Upper lobe of right lung (tissue), 1 donor: Measurements from ENCODE around the gene GRIK3. TPM values are rescaled to one million over a fixed set of nuclear protein-coding genes. Genes with fewer than 3 reads are reported as not detected.

ENCODE experiments used
- ATAC-seq: fragments of 200-7000 bp; cut with Tn5 transposase; one replicate; pipeline ENCODE4 v1.9.1; 2020; ENCODE audit warnings: mild to moderate bottlenecking, moderate library complexity
- DNase-seq: peaks from one replicate; pipeline ENCODE4 v3.0.0-alpha.2; 2020
- H3K27ac ChIP-seq: fragments of 200-600 bp; one replicate; pipeline ENCODE4 v1.8.0; 2022
- H3K27me3 ChIP-seq: fragments of 200-600 bp; one replicate; pipeline ENCODE4 v1.8.0; 2022; ENCODE audit warnings: mild to moderate bottlenecking
- H3K36me3 ChIP-seq: fragments of 200-600 bp; one replicate; pipeline ENCODE4 v1.8.0; 2022
- H3K4me1 ChIP-seq: fragments of 200-600 bp; one replicate; pipeline ENCODE4 v1.8.0; 2022
- H3K4me3 ChIP-seq: fragments of 200-600 bp; one replicate; pipeline ENCODE4 v1.8.0; 2022; ENCODE audit warnings: mild to moderate bottlenecking
- H3K9me3 ChIP-seq: fragments of 200-600 bp; one replicate; pipeline ENCODE4 v1.8.0; 2022
- CTCF ChIP-seq: fragments of 200-600 bp; IDR thresholded peaks from one replicate; pipeline ENCODE4 v1.8.0; 2022; ENCODE audit warnings: antibody characterized with exemption
- intact Hi-C: fragments of 100-400 bp; cut with DNase I; formaldehyde crosslinking; loops from one replicate; pipeline ENCODE4 v1.11.0; 2022
- total RNA-seq: library from RNA; stranded (reverse); fragmentation: NEBNext Ultra II Directional; extraction: Animal tissue kit (Norgen Biotek cat#: 25700); gene quantifications from one replicate; pipeline ENCODE4 v1.2.1, GENCODE V29; 2021
- donor health status: DM: no; HTN: yes; CAD: no; lungs with severe emphysema.

The GRIK3 gene
- total RNA-seq, 1 donor from 2014 or later: not detected

GRCh38 chr1:36981126-36981525 lies 53.2 kb downstream of the GRIK3 start:
- Histone ChIP-seq H3K4me1 (no peaks in the 10 kb centered on the region), H3K4me3 (no peak overlapping the region), H3K27ac (no peak overlapping the region), H3K27me3 (no peaks in the 10 kb centered on the region), H3K9me3 (no peaks in the 10 kb centered on the region), H3K36me3 (no peaks in the 10 kb centered on the region)
- DNase-seq (no peak), ATAC-seq (no peak)
- no peak for TF ChIP-seq CTCF
- intact Hi-C loops: no loop called here

- no peak for TF ChIP-seq CTCF
These were observed 56.4 kb downstream of the GRIK3 start for GRCh38 chr1:36977731-36978406.

GRCh38 chr1:36975642-36976041 lies 58.7 kb downstream of the GRIK3 start:
- Histone ChIP-seq H3K4me3 (no peak overlapping the region), H3K36me3 (no peaks in the 10 kb centered on the region), H3K9me3 (no peaks in the 10 kb centered on the region), H3K4me1 (no peaks in the 10 kb centered on the region), H3K27ac (no peak overlapping the region), H3K27me3 (no peaks in the 10 kb centered on the region)
- ATAC-seq (no peak), DNase-seq (no peak)
- TF ChIP-seq CTCF: no peak
- intact Hi-C loops: no loop called here

More at GRCh38 chr1:36977731-36978406, 56.4 kb downstream of the GRIK3 start:
- Histone ChIP-seq H3K36me3 (no peaks in the 10 kb centered on the region), H3K9me3 (no peaks in the 10 kb centered on the region), H3K4me1 (no peaks in the 10 kb centered on the region), H3K27me3 (no peaks in the 10 kb centered on the region), H3K27ac (no peak overlapping the region), H3K4me3 (no peak overlapping the region)
- DNase-seq (no peak), ATAC-seq (no peak)
- intact Hi-C loops: no loop called here

GRCh38 chr1:36973056-36973455 lies 61.3 kb downstream of the GRIK3 start:
- Histone ChIP-seq H3K4me3 (no peak overlapping the region), H3K27ac (no peak overlapping the region), H3K4me1 (no peaks in the 10 kb centered on the region), H3K36me3 (no peaks in the 10 kb centered on the region), H3K9me3 (no peaks in the 10 kb centered on the region), H3K27me3 (no peaks in the 10 kb centered on the region)
- intact Hi-C loops: no loop called here
- TF ChIP-seq CTCF: no peak
- no peak for ATAC-seq
- DNase-seq: no peak

- intact Hi-C loops: no loop called here
- Histone ChIP-seq H3K27me3 (no peaks in the 10 kb centered on the region), H3K4me3 (no peak overlapping the region), H3K4me1 (no peaks in the 10 kb centered on the region), H3K27ac (no peak overlapping the region), H3K36me3 (no peaks in the 10 kb centered on the region), H3K9me3 (no peaks in the 10 kb centered on the region)
- ATAC-seq (no peak), DNase-seq (no peak)
- no peak for TF ChIP-seq CTCF
These were observed 62.3 kb downstream of the GRIK3 start for GRCh38 chr1:36971852-36972618.
